Fibroblast of the aortic adventitia (primary cell): Measurements from ENCODE around the gene SDS. TPM values are rescaled to one million over a fixed set of nuclear protein-coding genes. Genes with fewer than 3 reads are reported as not detected.

Source experiments
- DNase-seq: peaks from one replicate; pipeline ENCODE4 v3.0.0-alpha.2; 2010; ENCODE audit warnings: low read depth
- H3K4me3 ChIP-seq: 2 replicates; pipeline ENCODE4 v1.5.1; 2011; ENCODE audit warnings: low read depth, mild to moderate bottlenecking, control low read depth, low read length, moderate library complexity
- CTCF ChIP-seq: IDR thresholded peaks from 2 replicates; pipeline ENCODE4 v1.5.1; 2011; ENCODE audit warnings: mild to moderate bottlenecking, low read length, control low read depth, inconsistent platforms; ENCODE audit not compliant: insufficient read depth
- total RNA-seq: library from RNA; depleted of rRNA; stranded (reverse); fragments of >200 nt; gene quantifications from 2 replicates; pipeline ENCODE4 v1.2.3, GENCODE V29; 2012; ENCODE audit warnings: low replicate concordance

Gene SDS
- total RNA-seq, 1 donor: not detected

GRCh38 chr12:113428482-113428881, 24.8 kb upstream of the SDS start:
- DNase-seq: no peak
- H3K4me3 ChIP-seq: no peak overlapping the region
- no peak for TF ChIP-seq CTCF

- no peak for TF ChIP-seq CTCF
- H3K4me3 ChIP-seq: no peak overlapping the region
- no peak for DNase-seq
Measured at GRCh38 chr12:113427882-113428281, 24.2 kb upstream of the SDS start.

- no peak for TF ChIP-seq CTCF
- no peak for DNase-seq
- H3K4me3 ChIP-seq: no peak overlapping the region
Measured at GRCh38 chr12:113425960-113426453, 22.3 kb upstream of the SDS start.

- TF ChIP-seq CTCF: peak; percentile 91
- peak; percentile 61 for DNase-seq
- no peak overlapping the region for H3K4me3 ChIP-seq
Measured at GRCh38 chr12:113424915-113425823, 21.5 kb upstream of the SDS start.

GRCh38 chr12:113424456-113424855, 20.8 kb upstream of the SDS start:
- TF ChIP-seq CTCF: no peak
- no peak overlapping the region for H3K4me3 ChIP-seq

GRCh38 chr12:113422886-113423669, 19.4 kb upstream of the SDS start:
- no peak for TF ChIP-seq CTCF
- no peak for DNase-seq

More at GRCh38 chr12:113424456-113424855, 20.8 kb upstream of the SDS start:
- DNase-seq: no peak

More at GRCh38 chr12:113422886-113423669, 19.4 kb upstream of the SDS start:
- peak overlapping the region; percentile 93 for H3K4me3 ChIP-seq
